Measurements from ENCODE around the gene MRPS7. TPM values are rescaled to one million over a fixed set of nuclear protein-coding genes. Genes with fewer than 3 reads are reported as not detected.

Gene MRPS7
- total RNA-seq, 5 donors from 2014 or later (not counting 1 experiment from before 2014, with no cell fraction given) = 29.8 to 39.4 (median 33.6) TPM

GRCh38 chr17:75241996-75242460 lies 19.7 kb upstream of the MRPS7 start:
- Histone ChIP-seq H3K9me3 (no peaks in the 10 kb centered on the region), H3K27ac (ENCODE audit: low read length) (peak overlapping the region; percentile 77), H3K36me3 (ENCODE audit: control insufficient read depth in 2 of 2, extremely low read depth in 1 of 2, insufficient read depth in 1 of 2, low read length in 1 of 2) (peaks cover 21 to 93% of the 10 kb centered on the region in 2 donors), H3K27me3 (replicated peaks in 1 of 2; ENCODE audit: control insufficient read depth in 2 of 2, extremely low read depth in 1 of 2, insufficient read depth in 2 of 2, low read length in 1 of 2) (no peaks in the 10 kb centered on the region), H3K4me1 (ENCODE audit: control insufficient read depth in 1 of 2, extremely low read depth in 1 of 2, insufficient read depth in 2 of 2, low read length in 2 of 2) (peaks cover 0 to 63% of the 10 kb centered on the region in 2 experiments), H3K4me3 (ENCODE audit: control insufficient read depth in 1 of 2, extremely low read depth in 1 of 2, low read length in 1 of 2) (no peak overlapping the region)
- DNase-seq (peak in 1 of 35 experiments; percentile 28), ATAC-seq (replicated peaks in 1 of 4) (no peak)
- H3K27me3 Mint-ChIP-seq = no peaks in the 10 kb centered on the region
- H3K27ac Mint-ChIP-seq = peak overlapping the region; percentile 84 to 91
- WGBS (ENCODE audit: insufficient coverage) = 67% methylated on average over 15 of the region's 15 CpGs
- H3K4me1 Mint-ChIP-seq = peaks cover 26 to 45% (median 34%) of the 10 kb centered on the region in 3 donors
- POLR2A ChIA-PET = interaction anchor here in 1 of 2 donors (0.6 to 1.4 kb wide), 2 partner anchors 18 to 142 kb away, joined by 3 to 5 read pairs; no protein-coding TSS in a partner anchor
- CTCF ChIA-PET = interaction anchor here in 1 of 2 donors (0.6 to 3.0 kb wide), 6 partner anchors 12 to 121 kb away, joined by 3 to 12 read pairs (median 6); partner anchors contain the start of genes GGA3, MIF4GD and MRPS7
- H3K36me3 Mint-ChIP-seq = peaks cover 42% of the 10 kb centered on the region
- no peaks in the 10 kb centered on the region for H3K9me3 Mint-ChIP-seq
- H3K4me3 Mint-ChIP-seq = peak overlapping the region in 1 of 3 donors; percentile 30

- H3K36me3 Mint-ChIP-seq = peaks cover 40% of the 10 kb centered on the region
- Histone ChIP-seq H3K36me3 (ENCODE audit: control insufficient read depth in 2 of 2, extremely low read depth in 1 of 2, insufficient read depth in 1 of 2, low read length in 1 of 2) (peaks cover 20 to 89% of the 10 kb centered on the region in 2 donors), H3K27me3 (replicated peaks in 1 of 2; ENCODE audit: control insufficient read depth in 2 of 2, extremely low read depth in 1 of 2, insufficient read depth in 2 of 2, low read length in 1 of 2) (no peaks in the 10 kb centered on the region), H3K9me3 (no peaks in the 10 kb centered on the region), H3K4me3 (ENCODE audit: control insufficient read depth in 1 of 2, extremely low read depth in 1 of 2, low read length in 1 of 2) (no peak overlapping the region), H3K27ac (ENCODE audit: low read length) (peak overlapping the region; percentile 77), H3K4me1 (ENCODE audit: control insufficient read depth in 1 of 2, extremely low read depth in 1 of 2, insufficient read depth in 2 of 2, low read length in 2 of 2) (peaks cover 0 to 63% of the 10 kb centered on the region in 2 experiments)
- H3K9me3 Mint-ChIP-seq = no peaks in the 10 kb centered on the region
- DNase-seq = peak in 32 of 35 experiments; percentile 8 to 77 (median 38)
- peak overlapping the region; percentile 84 to 91 for H3K27ac Mint-ChIP-seq
- H3K27me3 Mint-ChIP-seq = no peaks in the 10 kb centered on the region
- peak overlapping the region in 1 of 3 donors; percentile 30 for H3K4me3 Mint-ChIP-seq
- WGBS (ENCODE audit: insufficient coverage) = 59% methylated on average over 12 of the region's 17 CpGs
- POLR2A ChIA-PET = interaction anchor here in 1 of 2 donors (0.5 to 1.4 kb wide), 3 partner anchors 18 to 141 kb away, joined by 3 to 5 read pairs (median 3); no protein-coding TSS in a partner anchor
- ATAC-seq (replicated peaks in 1 of 4) = peak in 3 of 4 experiments; percentile 31 to 75 (median 51)
- peaks cover 26 to 45% (median 34%) of the 10 kb centered on the region in 3 donors for H3K4me1 Mint-ChIP-seq
- CTCF ChIA-PET = interaction anchor here (0.6 to 3.0 kb wide), 6 partner anchors 12 to 477 kb away, joined by 3 to 12 read pairs (median 6); partner anchors contain the start of genes GGA3 (in 1 of the 2), MIF4GD (in 1 of the 2) and MRPS7 (in 1 of the 2)
Measured at GRCh38 chr17:75242461-75243042, 19.1 kb upstream of the MRPS7 start.

- no peak overlapping the region for H3K27ac ChIP-seq (ENCODE audit: low read length)
- Mint-ChIP-seq H3K27ac (peak overlapping the region; percentile 49 to 68), H3K4me3 (no peak overlapping the region), H3K4me1 (peaks cover 23 to 39% (median 29%) of the 10 kb centered on the region in 3 donors), H3K36me3 (peaks cover 34% of the 10 kb centered on the region), H3K27me3 (no peaks in the 10 kb centered on the region), H3K9me3 (no peaks in the 10 kb centered on the region)
- 60% methylated on average over 14 of the region's 22 CpGs for WGBS (ENCODE audit: insufficient coverage)
- DNase-seq (peak in 1 of 35 experiments; percentile 27), ATAC-seq (replicated peaks in 1 of 4) (no peak)
- no peaks in the 10 kb centered on the region for H3K9me3 ChIP-seq
- no peaks in the 10 kb centered on the region for H3K27me3 ChIP-seq (replicated peaks in 1 of 2; ENCODE audit: control insufficient read depth in 2 of 2, extremely low read depth in 1 of 2, insufficient read depth in 2 of 2, low read length in 1 of 2)
- peaks cover 11 to 75% of the 10 kb centered on the region in 2 donors for H3K36me3 ChIP-seq (ENCODE audit: control insufficient read depth in 2 of 2, extremely low read depth in 1 of 2, insufficient read depth in 1 of 2, low read length in 1 of 2)
- CTCF ChIA-PET = no interaction called here
- POLR2A ChIA-PET = no interaction called here
- H3K4me3 ChIP-seq (ENCODE audit: control insufficient read depth in 1 of 2, extremely low read depth in 1 of 2, low read length in 1 of 2) = no peak overlapping the region
- peaks cover 0 to 51% of the 10 kb centered on the region in 2 experiments for H3K4me1 ChIP-seq (ENCODE audit: control insufficient read depth in 1 of 2, extremely low read depth in 1 of 2, insufficient read depth in 2 of 2, low read length in 2 of 2)
Measured at GRCh38 chr17:75244133-75244866, 17.4 kb upstream of the MRPS7 start.

- Mint-ChIP-seq H3K4me1 (peaks cover 30 to 46% (median 36%) of the 10 kb centered on the region in 3 donors), H3K9me3 (no peaks in the 10 kb centered on the region), H3K27me3 (no peaks in the 10 kb centered on the region), H3K36me3 (peaks cover 34% of the 10 kb centered on the region), H3K27ac (peak overlapping the region in 1 of 2 donors; percentile 22), H3K4me3 (no peak overlapping the region)
- Histone ChIP-seq H3K9me3 (no peaks in the 10 kb centered on the region), H3K4me3 (ENCODE audit: control insufficient read depth in 1 of 2, extremely low read depth in 1 of 2, low read length in 1 of 2) (no peak overlapping the region), H3K27me3 (replicated peaks in 1 of 2; ENCODE audit: control insufficient read depth in 2 of 2, extremely low read depth in 1 of 2, insufficient read depth in 2 of 2, low read length in 1 of 2) (no peaks in the 10 kb centered on the region), H3K4me1 (ENCODE audit: control insufficient read depth in 1 of 2, extremely low read depth in 1 of 2, insufficient read depth in 2 of 2, low read length in 2 of 2) (peaks cover 0 to 52% of the 10 kb centered on the region in 2 experiments), H3K27ac (ENCODE audit: low read length) (no peak overlapping the region), H3K36me3 (ENCODE audit: control insufficient read depth in 2 of 2, extremely low read depth in 1 of 2, insufficient read depth in 1 of 2, low read length in 1 of 2) (peaks cover 11 to 69% of the 10 kb centered on the region in 2 donors)
- WGBS (ENCODE audit: insufficient coverage) = 100% methylated on average over 3 of the region's 6 CpGs
- no peak for DNase-seq
- ChIA-PET POLR2A (no interaction called here), CTCF (no interaction called here)
- ATAC-seq (replicated peaks in 1 of 4) = no peak
Measured at GRCh38 chr17:75245011-75245410, 16.7 kb upstream of the MRPS7 start.

GRCh38 chr17:75246404-75246803 lies 15.3 kb upstream of the MRPS7 start:
- H3K9me3 Mint-ChIP-seq = no peaks in the 10 kb centered on the region
- H3K4me3 Mint-ChIP-seq = no peak overlapping the region
- POLR2A ChIA-PET = interaction anchor here in 1 of 2 donors (0.7 kb wide), 2 partner anchors 37 to 177 kb away, joined by 3 to 4 read pairs; no protein-coding TSS in a partner anchor
- CTCF ChIA-PET = interaction anchor here (0.5 to 0.7 kb wide), 2 partner anchors 27 to 618 kb away, joined by 3 read pairs; no protein-coding TSS in a partner anchor
- H3K36me3 Mint-ChIP-seq = peaks cover 29% of the 10 kb centered on the region
- Histone ChIP-seq H3K27ac (ENCODE audit: low read length) (no peak overlapping the region), H3K36me3 (ENCODE audit: control insufficient read depth in 2 of 2, extremely low read depth in 1 of 2, insufficient read depth in 1 of 2, low read length in 1 of 2) (peaks cover 11 to 55% of the 10 kb centered on the region in 2 donors), H3K27me3 (replicated peaks in 1 of 2; ENCODE audit: control insufficient read depth in 2 of 2, extremely low read depth in 1 of 2, insufficient read depth in 2 of 2, low read length in 1 of 2) (no peaks in the 10 kb centered on the region), H3K4me3 (ENCODE audit: control insufficient read depth in 1 of 2, extremely low read depth in 1 of 2, low read length in 1 of 2) (no peak overlapping the region), H3K9me3 (no peaks in the 10 kb centered on the region), H3K4me1 (ENCODE audit: control insufficient read depth in 1 of 2, extremely low read depth in 1 of 2, insufficient read depth in 2 of 2, low read length in 2 of 2) (peaks cover 0 to 52% of the 10 kb centered on the region in 2 experiments)
- no peak overlapping the region for H3K27ac Mint-ChIP-seq
- DNase-seq (no peak), ATAC-seq (replicated peaks in 1 of 4) (no peak)
- H3K27me3 Mint-ChIP-seq = no peaks in the 10 kb centered on the region
- H3K4me1 Mint-ChIP-seq = peaks cover 35 to 54% (median 47%) of the 10 kb centered on the region in 3 donors
- WGBS (ENCODE audit: insufficient coverage) = over 99% methylated on average over 9 of the region's 12 CpGs

GRCh38 chr17:75249564-75249963 lies 12.1 kb upstream of the MRPS7 start:
- H3K4me1 Mint-ChIP-seq = peaks cover 51 to 55% (median 54%) of the 10 kb centered on the region in 3 donors
- H3K4me3 ChIP-seq (ENCODE audit: control insufficient read depth in 1 of 2, extremely low read depth in 1 of 2, low read length in 1 of 2) = peak overlapping the region in 1 of 2 donors; percentile 7
- CTCF ChIA-PET = interaction anchor here (0.6 to 1.4 kb wide), 6 partner anchors 10 to 161 kb away, joined by 3 to 8 read pairs (median 4); partner anchors contain the start of gene GGA3 (in 1 of the 2)

More at GRCh38 chr17:75249564-75249963, 12.1 kb upstream of the MRPS7 start:
- Histone ChIP-seq H3K27ac (ENCODE audit: low read length) (peak overlapping the region; percentile 65), H3K4me1 (ENCODE audit: control insufficient read depth in 1 of 2, extremely low read depth in 1 of 2, insufficient read depth in 2 of 2, low read length in 2 of 2) (peaks cover 0 to 26% of the 10 kb centered on the region in 2 experiments), H3K27me3 (replicated peaks in 1 of 2; ENCODE audit: control insufficient read depth in 2 of 2, extremely low read depth in 1 of 2, insufficient read depth in 2 of 2, low read length in 1 of 2) (no peaks in the 10 kb centered on the region), H3K36me3 (ENCODE audit: control insufficient read depth in 2 of 2, extremely low read depth in 1 of 2, insufficient read depth in 1 of 2, low read length in 1 of 2) (peaks cover 7 to 26% of the 10 kb centered on the region in 2 donors), H3K9me3 (no peaks in the 10 kb centered on the region)
- WGBS (ENCODE audit: insufficient coverage) = 61% methylated on average over 4 of the region's 4 CpGs
- H3K36me3 Mint-ChIP-seq = peaks cover 12% of the 10 kb centered on the region
- H3K9me3 Mint-ChIP-seq = no peaks in the 10 kb centered on the region
- ATAC-seq (replicated peaks in 1 of 4) (no peak), DNase-seq (no peak)
- POLR2A ChIA-PET = interaction anchor here (0.5 to 0.7 kb wide), 3 partner anchors 11 to 864 kb away, joined by 3 to 11 read pairs (median 5); no protein-coding TSS in a partner anchor
- H3K4me3 Mint-ChIP-seq = peak overlapping the region; percentile 66 to 73 (median 73)
- no peaks in the 10 kb centered on the region for H3K27me3 Mint-ChIP-seq
- peak overlapping the region; percentile 91 to 94 for H3K27ac Mint-ChIP-seq
